Measurements from ENCODE around the gene TRPM4. TPM values are rescaled to one million over a fixed set of nuclear protein-coding genes. Genes with fewer than 3 reads are reported as not detected.

The TRPM4 gene
- total and polyA plus RNA-seq, 2 of the 13 experiments (the other 11 are each of a cell fraction or from before 2014, with no cell fraction given), result 1.9 to 4.3 TPM

- TF ChIP-seq ZXDC (CRISPR knock-in tag; IDR thresholded peaks at IDR 0.05) (no peak), ZBTB21 (CRISPR knock-in tag; IDR thresholded peaks at IDR 0.05) (no peak), PHB2 (IDR thresholded peaks at IDR 0.05; ENCODE audit: partially characterized antibody) (no peak), ZNF24 (IDR thresholded peaks at IDR 0.05) (no peak), SOX6 (IDR thresholded peaks at IDR 0.05) (no peak), SOX6 (CRISPR knock-in tag; IDR thresholded peaks at IDR 0.05) (no peak), ZBTB14 (CRISPR knock-in tag; IDR thresholded peaks at IDR 0.05) (no peak), TOE1 (CRISPR knock-in tag; IDR thresholded peaks at IDR 0.05) (no peak), ZNF766 (CRISPR knock-in tag; IDR thresholded peaks at IDR 0.05; ENCODE audit: borderline replicate concordance) (no peak), RBM22 (optimal IDR thresholded peaks at IDR 0.05; ENCODE audit: low read length) (peak; percentile 87), E2F1 (CRISPR knock-in tag; IDR thresholded peaks at IDR 0.05) (no peak)
Observed at GRCh38 chr19:49109569-49110233, 47.9 kb upstream of the TRPM4 start (continued).

Data from HepG2 (cell line).